WTC11 (cell line): ENCODE measurements around the gene CD244. TPM values are rescaled to one million over a fixed set of nuclear protein-coding genes. Genes with fewer than 3 reads are reported as not detected.

Experiments used
- ATAC-seq: fragments of 200-7000 bp; cut with Tn5 transposase; 2 replicates; pipeline ENCODE4 v1.10.0; 2021; ENCODE audit warnings: mild to moderate bottlenecking, moderate library complexity
- CTCF ChIA-PET: fragments of 300-600 bp; sonication (Branson Sonifier 250); formaldehyde crosslinking; loops from one replicate; lab custom pipeline; 2021; ENCODE audit warnings: antibody characterized with exemption; lab: Charles Lee
- POLR2A ChIA-PET: fragments of 350-600 bp; sonication (Branson Sonifier 250); formaldehyde crosslinking; loops from one replicate; lab custom pipeline; 2021; ENCODE audit warnings: antibody characterized with exemption; lab: Charles Lee
- DNase-seq: peaks from one replicate; pipeline ENCODE4 v3.0.0; 2021; ENCODE audit warnings: low spot score
- H3K27ac Mint-ChIP-seq: 2 replicates; pipeline ENCODE4 v1.8.0; 2021; ENCODE audit warnings: mixed read lengths
- H3K27me3 Mint-ChIP-seq: 2 replicates; pipeline ENCODE4 v1.8.0; 2021; ENCODE audit warnings: low read depth, mild to moderate bottlenecking, moderate library complexity, mixed read lengths
- H3K36me3 Mint-ChIP-seq: 2 replicates; pipeline ENCODE4 v1.8.0; 2021; ENCODE audit warnings: mixed read lengths
- H3K4me1 Mint-ChIP-seq: 2 replicates; pipeline ENCODE4 v1.8.0; 2022; ENCODE audit warnings: mixed read lengths
- H3K4me3 Mint-ChIP-seq: 2 replicates; pipeline ENCODE4 v1.8.0; 2021; ENCODE audit warnings: mild to moderate bottlenecking, moderate library complexity, mixed read lengths
- H3K9me3 Mint-ChIP-seq: 2 replicates; pipeline ENCODE4 v1.8.0; 2021; ENCODE audit warnings: mixed read lengths
- CBFB ChIP-seq: sonication (generic); formaldehyde crosslinking; IDR thresholded peaks from 2 replicates; pipeline ENCODE4 v1.8.1; 2022; ENCODE audit warnings: mild to moderate bottlenecking, low read depth, missing genetic modification reagents
- GABPB1 ChIP-seq: sonication (generic); formaldehyde crosslinking; IDR thresholded peaks from 2 replicates; pipeline ENCODE4 v1.8.1; 2023; ENCODE audit warnings: mild to moderate bottlenecking, missing genetic modification reagents
- NFYB ChIP-seq: sonication (generic); formaldehyde crosslinking; conservative IDR thresholded peaks from 2 replicates; pipeline ENCODE4 v1.8.0; 2022; ENCODE audit warnings: low read depth, missing genetic modification reagents
- TCF7 ChIP-seq: sonication (generic); formaldehyde crosslinking; IDR thresholded peaks from 2 replicates; pipeline ENCODE4 v1.8.0; 2022; ENCODE audit warnings: mild to moderate bottlenecking, low read depth, missing genetic modification reagents, moderate library complexity
- TP53 ChIP-seq: sonication (generic); formaldehyde crosslinking; IDR thresholded peaks from 2 replicates; pipeline ENCODE4 v1.8.1; 2023; ENCODE audit warnings: mild to moderate bottlenecking, missing genetic modification reagents
- ZNF263 ChIP-seq: sonication (generic); formaldehyde crosslinking; IDR thresholded peaks from 2 replicates; pipeline ENCODE4 v1.8.1; 2022; ENCODE audit warnings: low read depth, mild to moderate bottlenecking, moderate library complexity, missing genetic modification reagents
- ZNF396 ChIP-seq: fragments of 250-450 bp; sonication (Bioruptor Pico); IDR thresholded peaks from 2 replicates; pipeline ENCODE4 v1.8.0; 2021; ENCODE audit warnings: mild to moderate bottlenecking, moderate library complexity, borderline replicate concordance
- total RNA-seq: library from RNA; stranded (reverse); gene quantifications from 3 replicates; pipeline ENCODE4 v1.2.3, GENCODE V29; 2021
- TF ChIP-seq, protein P1 (sequence below): fragments of 250-450 bp; sonication (Bioruptor Pico); IDR thresholded peaks from 2 replicates; pipeline ENCODE4 v1.8.0; 2021; ENCODE audit warnings: mild to moderate bottlenecking
- TF ChIP-seq, protein P2 (sequence below): sonication (generic); formaldehyde crosslinking; IDR thresholded peaks from 2 replicates; pipeline ENCODE4 v1.8.0; 2023; ENCODE audit warnings: mild to moderate bottlenecking, missing genetic modification reagents
- TF ChIP-seq, protein P3 (sequence below): sonication (generic); formaldehyde crosslinking; IDR thresholded peaks from 2 replicates; pipeline ENCODE4 v1.8.1; 2022; ENCODE audit warnings: low read depth, missing genetic modification reagents, borderline replicate concordance
- TF ChIP-seq, protein P4 (sequence below): fragments of 250-450 bp; sonication (Bioruptor Pico); IDR thresholded peaks from 2 replicates; pipeline ENCODE4 v1.9.0; 2021; ENCODE audit warnings: mild to moderate bottlenecking, borderline replicate concordance
- TF ChIP-seq, protein P5 (sequence below): sonication (generic); formaldehyde crosslinking; IDR thresholded peaks from 2 replicates; pipeline ENCODE4 v1.8.0; 2022; ENCODE audit warnings: mild to moderate bottlenecking, missing genetic modification reagents
- TF ChIP-seq, protein P6 (sequence below): sonication (generic); formaldehyde crosslinking; IDR thresholded peaks from 2 replicates; pipeline ENCODE4 v1.8.1; 2022; ENCODE audit warnings: mild to moderate bottlenecking, missing genetic modification reagents, moderate library complexity, borderline replicate concordance
- TF ChIP-seq, protein P7 (sequence below): sonication (generic); formaldehyde crosslinking; conservative IDR thresholded peaks from 2 replicates; pipeline ENCODE4 v1.8.1; 2022; ENCODE audit warnings: mild to moderate bottlenecking, missing genetic modification reagents

Gene CD244
- total RNA-seq, 1 experiment from 2014 or later: not detected

DNA sequence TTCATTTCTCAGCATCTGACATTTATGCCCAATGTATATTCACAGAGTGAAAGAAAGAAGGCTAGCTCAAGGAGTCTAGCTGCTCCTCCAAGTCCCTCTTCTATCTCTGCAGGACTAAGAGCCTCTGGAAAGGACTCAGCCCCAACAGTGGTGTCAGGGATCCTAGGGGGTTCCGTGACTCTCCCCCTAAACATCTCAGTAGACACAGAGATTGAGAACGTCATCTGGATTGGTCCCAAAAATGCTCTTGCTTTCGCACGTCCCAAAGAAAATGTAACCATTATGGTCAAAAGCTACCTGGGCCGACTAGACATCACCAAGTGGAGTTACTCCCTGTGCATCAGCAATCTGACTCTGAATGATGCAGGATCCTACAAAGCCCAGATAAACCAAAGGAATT lies 63.0 kb downstream of the CD244 start:
- H3K9me3 Mint-ChIP-seq: peaks cover 9% of the 10 kb centered on the region
- TF ChIP-seq ZNF396 (CRISPR knock-in tag) (no peak), GABPB1 (CRISPR knock-in tag) (no peak), TP53 (CRISPR knock-in tag) (no peak)
- TF ChIP-seq, protein P1, sequence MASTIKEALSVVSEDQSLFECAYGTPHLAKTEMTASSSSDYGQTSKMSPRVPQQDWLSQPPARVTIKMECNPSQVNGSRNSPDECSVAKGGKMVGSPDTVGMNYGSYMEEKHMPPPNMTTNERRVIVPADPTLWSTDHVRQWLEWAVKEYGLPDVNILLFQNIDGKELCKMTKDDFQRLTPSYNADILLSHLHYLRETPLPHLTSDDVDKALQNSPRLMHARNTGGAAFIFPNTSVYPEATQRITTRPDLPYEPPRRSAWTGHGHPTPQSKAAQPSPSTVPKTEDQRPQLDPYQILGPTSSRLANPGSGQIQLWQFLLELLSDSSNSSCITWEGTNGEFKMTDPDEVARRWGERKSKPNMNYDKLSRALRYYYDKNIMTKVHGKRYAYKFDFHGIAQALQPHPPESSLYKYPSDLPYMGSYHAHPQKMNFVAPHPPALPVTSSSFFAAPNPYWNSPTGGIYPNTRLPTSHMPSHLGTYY: no peak
- TF ChIP-seq, all 79 proteins: peak for 0
- ATAC-seq: no peak
- H3K4me1 Mint-ChIP-seq: no peaks in the 10 kb centered on the region
- ChIA-PET POLR2A (no interaction called here), CTCF (interaction anchor here (1.3 to 1.7 kb wide), 2 partner anchors 20 to 124 kb away, joined by 3 to 10 read pairs; no protein-coding TSS in a partner anchor)
- H3K27me3 Mint-ChIP-seq: no peaks in the 10 kb centered on the region
- no peaks in the 10 kb centered on the region for H3K36me3 Mint-ChIP-seq
- H3K4me3 Mint-ChIP-seq: no peak overlapping the region
- DNase-seq: no peak
- H3K27ac Mint-ChIP-seq: no peak overlapping the region

DNA sequence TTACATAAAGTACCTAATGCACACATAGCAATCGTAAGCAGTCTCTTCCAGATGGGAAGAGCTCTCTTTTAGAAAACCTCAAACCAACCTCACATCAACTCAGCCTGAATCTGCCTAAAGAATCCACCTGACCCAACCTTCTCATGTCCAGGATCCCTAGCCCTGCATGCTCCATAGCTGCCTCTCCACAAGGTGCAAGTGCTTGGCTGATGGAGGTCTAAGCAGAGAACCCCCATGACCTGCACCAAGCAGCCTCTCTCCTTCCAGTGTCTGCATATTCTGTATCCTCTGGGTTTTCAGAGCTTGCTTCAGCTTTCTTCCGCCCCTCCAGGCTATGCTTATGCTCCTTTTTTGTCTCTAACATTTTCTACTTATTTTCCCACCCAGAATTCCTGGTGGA lies 64.2 kb downstream of the CD244 start:
- Mint-ChIP-seq H3K4me3 (no peak overlapping the region), H3K4me1 (no peaks in the 10 kb centered on the region)
- no peak for ATAC-seq
- TF ChIP-seq TCF7 (CRISPR knock-in tag) (no peak), ZNF396 (CRISPR knock-in tag) (no peak), CBFB (CRISPR knock-in tag) (no peak), ZNF263 (CRISPR knock-in tag) (no peak), NFYB (no peak)
- TF ChIP-seq, protein P2, sequence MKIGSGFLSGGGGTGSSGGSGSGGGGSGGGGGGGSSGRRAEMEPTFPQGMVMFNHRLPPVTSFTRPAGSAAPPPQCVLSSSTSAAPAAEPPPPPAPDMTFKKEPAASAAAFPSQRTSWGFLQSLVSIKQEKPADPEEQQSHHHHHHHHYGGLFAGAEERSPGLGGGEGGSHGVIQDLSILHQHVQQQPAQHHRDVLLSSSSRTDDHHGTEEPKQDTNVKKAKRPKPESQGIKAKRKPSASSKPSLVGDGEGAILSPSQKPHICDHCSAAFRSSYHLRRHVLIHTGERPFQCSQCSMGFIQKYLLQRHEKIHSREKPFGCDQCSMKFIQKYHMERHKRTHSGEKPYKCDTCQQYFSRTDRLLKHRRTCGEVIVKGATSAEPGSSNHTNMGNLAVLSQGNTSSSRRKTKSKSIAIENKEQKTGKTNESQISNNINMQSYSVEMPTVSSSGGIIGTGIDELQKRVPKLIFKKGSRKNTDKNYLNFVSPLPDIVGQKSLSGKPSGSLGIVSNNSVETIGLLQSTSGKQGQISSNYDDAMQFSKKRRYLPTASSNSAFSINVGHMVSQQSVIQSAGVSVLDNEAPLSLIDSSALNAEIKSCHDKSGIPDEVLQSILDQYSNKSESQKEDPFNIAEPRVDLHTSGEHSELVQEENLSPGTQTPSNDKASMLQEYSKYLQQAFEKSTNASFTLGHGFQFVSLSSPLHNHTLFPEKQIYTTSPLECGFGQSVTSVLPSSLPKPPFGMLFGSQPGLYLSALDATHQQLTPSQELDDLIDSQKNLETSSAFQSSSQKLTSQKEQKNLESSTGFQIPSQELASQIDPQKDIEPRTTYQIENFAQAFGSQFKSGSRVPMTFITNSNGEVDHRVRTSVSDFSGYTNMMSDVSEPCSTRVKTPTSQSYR (CRISPR knock-in tag): no peak
- TF ChIP-seq, protein P3, sequence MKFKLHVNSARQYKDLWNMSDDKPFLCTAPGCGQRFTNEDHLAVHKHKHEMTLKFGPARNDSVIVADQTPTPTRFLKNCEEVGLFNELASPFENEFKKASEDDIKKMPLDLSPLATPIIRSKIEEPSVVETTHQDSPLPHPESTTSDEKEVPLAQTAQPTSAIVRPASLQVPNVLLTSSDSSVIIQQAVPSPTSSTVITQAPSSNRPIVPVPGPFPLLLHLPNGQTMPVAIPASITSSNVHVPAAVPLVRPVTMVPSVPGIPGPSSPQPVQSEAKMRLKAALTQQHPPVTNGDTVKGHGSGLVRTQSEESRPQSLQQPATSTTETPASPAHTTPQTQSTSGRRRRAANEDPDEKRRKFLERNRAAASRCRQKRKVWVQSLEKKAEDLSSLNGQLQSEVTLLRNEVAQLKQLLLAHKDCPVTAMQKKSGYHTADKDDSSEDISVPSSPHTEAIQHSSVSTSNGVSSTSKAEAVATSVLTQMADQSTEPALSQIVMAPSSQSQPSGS (CRISPR knock-in tag): no peak
- TF ChIP-seq, protein P4, sequence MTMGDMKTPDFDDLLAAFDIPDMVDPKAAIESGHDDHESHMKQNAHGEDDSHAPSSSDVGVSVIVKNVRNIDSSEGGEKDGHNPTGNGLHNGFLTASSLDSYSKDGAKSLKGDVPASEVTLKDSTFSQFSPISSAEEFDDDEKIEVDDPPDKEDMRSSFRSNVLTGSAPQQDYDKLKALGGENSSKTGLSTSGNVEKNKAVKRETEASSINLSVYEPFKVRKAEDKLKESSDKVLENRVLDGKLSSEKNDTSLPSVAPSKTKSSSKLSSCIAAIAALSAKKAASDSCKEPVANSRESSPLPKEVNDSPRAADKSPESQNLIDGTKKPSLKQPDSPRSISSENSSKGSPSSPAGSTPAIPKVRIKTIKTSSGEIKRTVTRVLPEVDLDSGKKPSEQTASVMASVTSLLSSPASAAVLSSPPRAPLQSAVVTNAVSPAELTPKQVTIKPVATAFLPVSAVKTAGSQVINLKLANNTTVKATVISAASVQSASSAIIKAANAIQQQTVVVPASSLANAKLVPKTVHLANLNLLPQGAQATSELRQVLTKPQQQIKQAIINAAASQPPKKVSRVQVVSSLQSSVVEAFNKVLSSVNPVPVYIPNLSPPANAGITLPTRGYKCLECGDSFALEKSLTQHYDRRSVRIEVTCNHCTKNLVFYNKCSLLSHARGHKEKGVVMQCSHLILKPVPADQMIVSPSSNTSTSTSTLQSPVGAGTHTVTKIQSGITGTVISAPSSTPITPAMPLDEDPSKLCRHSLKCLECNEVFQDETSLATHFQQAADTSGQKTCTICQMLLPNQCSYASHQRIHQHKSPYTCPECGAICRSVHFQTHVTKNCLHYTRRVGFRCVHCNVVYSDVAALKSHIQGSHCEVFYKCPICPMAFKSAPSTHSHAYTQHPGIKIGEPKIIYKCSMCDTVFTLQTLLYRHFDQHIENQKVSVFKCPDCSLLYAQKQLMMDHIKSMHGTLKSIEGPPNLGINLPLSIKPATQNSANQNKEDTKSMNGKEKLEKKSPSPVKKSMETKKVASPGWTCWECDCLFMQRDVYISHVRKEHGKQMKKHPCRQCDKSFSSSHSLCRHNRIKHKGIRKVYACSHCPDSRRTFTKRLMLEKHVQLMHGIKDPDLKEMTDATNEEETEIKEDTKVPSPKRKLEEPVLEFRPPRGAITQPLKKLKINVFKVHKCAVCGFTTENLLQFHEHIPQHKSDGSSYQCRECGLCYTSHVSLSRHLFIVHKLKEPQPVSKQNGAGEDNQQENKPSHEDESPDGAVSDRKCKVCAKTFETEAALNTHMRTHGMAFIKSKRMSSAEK (CRISPR knock-in tag): no peak
- TF ChIP-seq, protein P5, sequence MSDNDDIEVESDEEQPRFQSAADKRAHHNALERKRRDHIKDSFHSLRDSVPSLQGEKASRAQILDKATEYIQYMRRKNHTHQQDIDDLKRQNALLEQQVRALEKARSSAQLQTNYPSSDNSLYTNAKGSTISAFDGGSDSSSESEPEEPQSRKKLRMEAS (CRISPR knock-in tag): no peak
- TF ChIP-seq, protein P6, sequence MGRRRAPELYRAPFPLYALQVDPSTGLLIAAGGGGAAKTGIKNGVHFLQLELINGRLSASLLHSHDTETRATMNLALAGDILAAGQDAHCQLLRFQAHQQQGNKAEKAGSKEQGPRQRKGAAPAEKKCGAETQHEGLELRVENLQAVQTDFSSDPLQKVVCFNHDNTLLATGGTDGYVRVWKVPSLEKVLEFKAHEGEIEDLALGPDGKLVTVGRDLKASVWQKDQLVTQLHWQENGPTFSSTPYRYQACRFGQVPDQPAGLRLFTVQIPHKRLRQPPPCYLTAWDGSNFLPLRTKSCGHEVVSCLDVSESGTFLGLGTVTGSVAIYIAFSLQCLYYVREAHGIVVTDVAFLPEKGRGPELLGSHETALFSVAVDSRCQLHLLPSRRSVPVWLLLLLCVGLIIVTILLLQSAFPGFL (CRISPR knock-in tag): no peak
- TF ChIP-seq, protein P7, sequence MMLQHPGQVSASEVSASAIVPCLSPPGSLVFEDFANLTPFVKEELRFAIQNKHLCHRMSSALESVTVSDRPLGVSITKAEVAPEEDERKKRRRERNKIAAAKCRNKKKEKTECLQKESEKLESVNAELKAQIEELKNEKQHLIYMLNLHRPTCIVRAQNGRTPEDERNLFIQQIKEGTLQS: no peak
- TF ChIP-seq, all 79 proteins: peak for 0
- H3K27me3 Mint-ChIP-seq: no peaks in the 10 kb centered on the region
- ChIA-PET POLR2A (no interaction called here), CTCF (interaction anchor here (1.1 to 1.7 kb wide), 2 partner anchors 19 to 23 kb away, joined by 4 to 10 read pairs; no protein-coding TSS in a partner anchor)
- DNase-seq: no peak
- no peaks in the 10 kb centered on the region for H3K36me3 Mint-ChIP-seq
- H3K9me3 Mint-ChIP-seq: peaks cover 9% of the 10 kb centered on the region
- no peak overlapping the region for H3K27ac Mint-ChIP-seq
